K562 (cell line): ENCODE measurements around the gene EGLN1. TPM values are rescaled to one million over a fixed set of nuclear protein-coding genes. Genes with fewer than 3 reads are reported as not detected.

Experiments
- ATAC-seq: fragments of 200-7000 bp; cut with Tn5 transposase; 3 replicates; pipeline ENCODE4 v1.9.1; 2020; ENCODE audit warnings: moderate library complexity
- BruUV-seq: library from RNA; stranded (reverse); fragments of 400-500 nt; replicated peaks from 2 replicates; lab custom pipeline; 2021; lab: Mats Ljungman, UMichigan
- CTCF ChIA-PET: fragments of 300-600 bp; formaldehyde crosslinking; extraction: SDS; loops from one replicate; lab custom pipeline; 2021; ENCODE audit warnings: low intra/inter-chr PET ratio; lab: Yijun Ruan, JAX
- POLR2A ChIA-PET: fragments of 300-600, 350-650 bp; sonication (Branson Sonifier 250); formaldehyde crosslinking; extraction: SDS; loops from one replicate; lab custom pipeline; 2021; ENCODE audit warnings: antibody characterized with exemption, inconsistent platforms; lab: Yijun Ruan, JAX
- DNase-seq, 4 experiments: peaks; one replicate each; pipeline versions ENCODE4 v3.0.0 to v3.0.0-alpha.2; 2011 to 2018; ENCODE audit warnings: low spot score in 3 of 4, mixed read lengths in 3 of 4; ENCODE audit errors: extremely low read depth in 1 of 4
- FAIRE-seq: peaks from 2 replicates; lab custom pipeline; 2011; peaks lifted over from hg19 to GRCh38; lab: Jason Lieb, UNC
- H2AFZ ChIP-seq: 2 replicates; pipeline ENCODE4 v1.6.0; 2011; ENCODE audit warnings: low read depth, low read length, control low read depth, inconsistent platforms
- H3K27ac ChIP-seq: fragments of 200-600 bp; 3 replicates; pipeline ENCODE4 v1.8.0; 2011; ENCODE audit warnings: low read depth, mild to moderate bottlenecking, control low read depth, inconsistent platforms, low read length, moderate library complexity, mixed read lengths; ENCODE audit errors: extremely low read depth
- H3K27me3 ChIP-seq, 2 experiments: fragments of 300-600 bp in 1 of 2; 2 replicates in 1 of 2; 3 replicates in 1 of 2; pipeline versions ENCODE4 v1.6.0 to v1.8.0; 2011; ENCODE audit warnings: inconsistent platforms in 2 of 2, low read length in 2 of 2, mild to moderate bottlenecking in 1 of 2, mixed read lengths in 1 of 2, moderate library complexity in 1 of 2; ENCODE audit not compliant: control insufficient read depth in 2 of 2, insufficient read depth in 2 of 2
- H3K36me3 ChIP-seq: fragments of 300-600 bp; 3 replicates; pipeline ENCODE4 v1.8.0; 2011; ENCODE audit warnings: mild to moderate bottlenecking, low read length, inconsistent platforms; ENCODE audit not compliant: control insufficient read depth, insufficient read depth
- H3K4me1 ChIP-seq, 2 experiments: fragments of 200-600 bp in 1 of 2; replicated peaks in 1 of 2; 2 replicates in 1 of 2; 3 replicates in 1 of 2; pipeline versions ENCODE4 v1.5.1 to v1.8.0; 2011; ENCODE audit warnings: inconsistent platforms in 2 of 2, low read length in 2 of 2, mild to moderate bottlenecking in 1 of 2, mixed read lengths in 1 of 2, moderate library complexity in 1 of 2; ENCODE audit not compliant: control insufficient read depth in 2 of 2, insufficient read depth in 2 of 2
- H3K4me2 ChIP-seq: 2 replicates; pipeline ENCODE4 v1.6.1; 2011; ENCODE audit warnings: low read length, control low read depth, inconsistent platforms, mixed read lengths; ENCODE audit not compliant: insufficient read depth
- H3K4me3 ChIP-seq: fragments of 200-600 bp; sonication (generic), shearing (Covaris generic); 2 replicates; pipeline ENCODE4 v1.5.1; 2016; ENCODE audit warnings: control low read depth, inconsistent platforms
- H3K79me2 ChIP-seq: fragments of 200-600 bp; 3 replicates; pipeline ENCODE4 v1.8.0; 2011; ENCODE audit warnings: low read length, inconsistent platforms; ENCODE audit not compliant: control insufficient read depth, insufficient read depth
- H3K9ac ChIP-seq, 2 experiments: 2 replicates each; pipeline versions ENCODE4 v1.6.0 to v1.6.1; 2011; ENCODE audit warnings: low read depth in 2 of 2, low read length in 2 of 2, control low read depth in 1 of 2, inconsistent platforms in 1 of 2, mild to moderate bottlenecking in 1 of 2, mixed read lengths in 1 of 2; ENCODE audit not compliant: insufficient read depth in 1 of 2
- H3K9me1 ChIP-seq: one replicate; pipeline ENCODE4 v1.6.0; 2011; ENCODE audit warnings: inconsistent platforms, mild to moderate bottlenecking, low read length, moderate library complexity; ENCODE audit not compliant: control insufficient read depth, insufficient read depth
- H3K9me3 ChIP-seq: replicated peaks from 2 replicates; pipeline ENCODE4 v1.5.1; 2011; ENCODE audit warnings: low read depth, low read length, inconsistent platforms; ENCODE audit not compliant: control insufficient read depth, insufficient read depth
- H4K20me1 ChIP-seq: replicated peaks from 2 replicates; pipeline ENCODE4 v1.6.1; 2011; ENCODE audit warnings: low read length, inconsistent platforms, mixed read lengths; ENCODE audit not compliant: control insufficient read depth, insufficient read depth
- ID3 ChIP-seq, 2 experiments: fragments of 250-450 bp in 1 of 2; fragments of 450-650 bp in 1 of 2; sonication (Bioruptor Pico) in 1 of 2; IDR thresholded peaks; 2 replicates each; pipeline versions ENCODE4 v1.6.1 to v1.8.0; 2016 to 2021; ENCODE audit warnings: mild to moderate bottlenecking in 2 of 2, moderate library complexity in 2 of 2, missing compliant biosample characterization in 1 of 2, missing genetic modification characterization in 1 of 2
- ZBTB33 ChIP-seq: sonication (generic); formaldehyde crosslinking; IDR thresholded peaks from 2 replicates; pipeline ENCODE4 v1.8.1; 2023; ENCODE audit warnings: mild to moderate bottlenecking, missing genetic modification reagents
- WGBS: fragments of 100-300 bp; shearing (Covaris generic); methylation state at CpG from one replicate; pipeline ENCODE4 v1.1.6; 2016; ENCODE audit warnings: low coverage, mixed read lengths; ENCODE audit not compliant: insufficient coverage; ENCODE audit errors: missing lambda C conversion rate; 5-methylcytosine and 5-hydroxymethylcytosine counted together
- in situ Hi-C: fragments of 300-500 bp; cut with MboI; formaldehyde crosslinking; loops from 4 replicates; pipeline ENCODE4 v1.15.0; 2018; ENCODE audit warnings: inconsistent platforms, mixed read lengths
- intact Hi-C: fragments of 100-400 bp; cut with micrococcal nuclease; formaldehyde crosslinking; loops from 2 replicates; pipeline ENCODE4 v1.14.2; 2022
- polyA plus RNA-seq, 8 experiments: library from polyadenylated mRNA; depleted of rRNA in 4 of 8; stranded (reverse) in 5 of 8; unstranded in 3 of 8; fragments of >200 nt; fragmentation: Nextera tagmentation in 2 of 8; fragmentation: Illumina TruSeq in 1 of 8; extraction: Ambion mirVana in 2 of 8; extraction: Trizol in 1 of 8; gene quantifications; 2 replicates each; pipeline versions ENCODE4 v1.2.1 to v1.2.3, GENCODE V29; 2011 to 2014; ENCODE audit warnings: inconsistent platforms in 1 of 8, missing spikeins in 1 of 8
- total RNA-seq, 7 experiments: library from RNA; depleted of rRNA in 6 of 7; stranded (reverse); fragments of >200 nt in 6 of 7; fragmentation: Illumina TruSeq in 2 of 7; extraction: Trizol in 2 of 7; gene quantifications; 2 replicates each; pipeline versions ENCODE4 v1.2.1 to v1.2.3, GENCODE V29; 2011 to 2021; ENCODE audit warnings: low replicate concordance in 1 of 7

EGLN1 gene
- total and polyA plus RNA-seq, 9 of the 15 experiments (the other 6 are each of a cell fraction or from before 2014, with no cell fraction given): 5.2 to 54.3 (median 24.6) TPM

DNA sequence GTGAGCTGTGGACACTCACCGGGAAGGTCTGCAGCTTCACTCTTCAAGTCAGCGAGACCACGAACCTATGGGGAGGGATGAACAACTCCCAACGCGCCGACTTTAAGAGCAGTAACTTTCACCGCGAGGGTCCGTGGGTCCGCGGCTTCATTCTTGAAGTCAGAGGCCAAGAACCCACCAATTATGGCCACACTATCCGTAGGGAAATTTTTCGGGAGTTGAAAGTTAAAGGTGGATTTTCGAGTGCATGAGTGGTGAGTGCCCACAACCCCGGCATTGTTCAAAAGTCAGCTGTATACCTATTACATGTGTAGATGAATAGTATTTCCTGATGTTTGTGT is 104.1 kb downstream of the EGLN1 start:
- in situ Hi-C loops (no loop called here), intact Hi-C loops (no loop called here)
- DNase-seq: no peak
- Histone ChIP-seq H3K36me3 (no peaks in the 10 kb centered on the region), H2AFZ (no peak overlapping the region), H3K79me2 (no peaks in the 10 kb centered on the region), H3K27me3 (no peaks in the 10 kb centered on the region; a peak in 1 of 5 replicates), H3K4me1 (no peaks in the 10 kb centered on the region; a peak in 1 of 5 replicates), H3K9ac (no peak overlapping the region), H3K4me2 (no peak overlapping the region)
- no peak for ATAC-seq
- CTCF ChIA-PET: no interaction called here
- TF ChIP-seq ID3 (CRISPR knock-in tag; IDR thresholded peaks at IDR 0.05) (no peak), ID3 (tag; IDR thresholded peaks at IDR 0.05) (no peak), ZBTB33 (CRISPR knock-in tag) (peak; percentile 23; the same call in 1 of the 2 replicates)
- TF ChIP-seq, all 486 proteins: peak for 1
- no peak overlapping the region for H3K4me3 ChIP-seq
- no peaks in the 10 kb centered on the region for H4K20me1 ChIP-seq
- BruUV-seq: no TSS peak
- WGBS: 74% methylated on average over 15 of the region's 15 CpGs
- no peaks in the 10 kb centered on the region for H3K9me1 ChIP-seq
- no peaks in the 10 kb centered on the region for H3K9me3 ChIP-seq
- no peak overlapping the region for H3K27ac ChIP-seq
- no peak for FAIRE-seq
- POLR2A ChIA-PET: interaction anchor here (1.5 kb wide), 1 partner anchor 16 kb away, joined by 5 read pairs; no protein-coding TSS in a partner anchor
